ENCODE results near the gene USP6NL.

The USP6NL gene

GRCh38 chr10:11578802-11579255, 32.6 kb downstream of the USP6NL start:
- Histone ChIP-seq H3K4me1 (ENCODE audit: control insufficient read depth in 1 of 2, insufficient read depth in 2 of 2, low read length in 2 of 2) (no peaks in the 10 kb centered on the region), H3K36me3 (ENCODE audit: control insufficient read depth in 1 of 2, insufficient read depth in 2 of 2, low read length in 2 of 2) (no peaks in the 10 kb centered on the region), H3K4me3 (ENCODE audit: low read depth in 1 of 2, low read length in 2 of 2) (no peak overlapping the region), H3K27me3 (ENCODE audit: control insufficient read depth in 1 of 2, insufficient read depth in 2 of 2, low read length in 2 of 2) (no peaks in the 10 kb centered on the region), H3K27ac (ENCODE audit: low read depth, low read length) (no peak overlapping the region), H3K9ac (ENCODE audit: low read depth in 1 of 2, low read length in 2 of 2) (no peak overlapping the region), H3K9me3 (ENCODE audit: control insufficient read depth in 1 of 2, low read length in 2 of 2) (no peaks in the 10 kb centered on the region)

GRCh38 chr10:11576092-11576809, 35.2 kb downstream of the USP6NL start:
- Histone ChIP-seq H3K27ac (ENCODE audit: low read depth, low read length) (no peak overlapping the region), H3K27me3 (ENCODE audit: control insufficient read depth in 1 of 2, insufficient read depth in 2 of 2, low read length in 2 of 2) (no peaks in the 10 kb centered on the region), H3K36me3 (ENCODE audit: control insufficient read depth in 1 of 2, insufficient read depth in 2 of 2, low read length in 2 of 2) (no peaks in the 10 kb centered on the region), H3K9me3 (ENCODE audit: control insufficient read depth in 1 of 2, low read length in 2 of 2) (no peaks in the 10 kb centered on the region), H3K4me1 (ENCODE audit: control insufficient read depth in 1 of 2, insufficient read depth in 2 of 2, low read length in 2 of 2) (no peaks in the 10 kb centered on the region), H3K9ac (ENCODE audit: low read depth in 1 of 2, low read length in 2 of 2) (no peak overlapping the region), H3K4me3 (ENCODE audit: low read depth in 1 of 2, low read length in 2 of 2) (no peak overlapping the region)

- Histone ChIP-seq H3K9ac (ENCODE audit: low read depth in 1 of 2, low read length in 2 of 2) (no peak overlapping the region), H3K4me3 (ENCODE audit: low read depth in 1 of 2, low read length in 2 of 2) (no peak overlapping the region), H3K27ac (ENCODE audit: low read depth, low read length) (no peak overlapping the region), H3K36me3 (ENCODE audit: control insufficient read depth in 1 of 2, insufficient read depth in 2 of 2, low read length in 2 of 2) (no peaks in the 10 kb centered on the region), H3K27me3 (ENCODE audit: control insufficient read depth in 1 of 2, insufficient read depth in 2 of 2, low read length in 2 of 2) (no peaks in the 10 kb centered on the region), H3K4me1 (ENCODE audit: control insufficient read depth in 1 of 2, insufficient read depth in 2 of 2, low read length in 2 of 2) (no peaks in the 10 kb centered on the region), H3K9me3 (ENCODE audit: control insufficient read depth in 1 of 2, low read length in 2 of 2) (no peaks in the 10 kb centered on the region)
These were observed 38.0 kb downstream of the USP6NL start for GRCh38 chr10:11573497-11573896.

- Histone ChIP-seq H3K36me3 (ENCODE audit: control insufficient read depth in 1 of 2, insufficient read depth in 2 of 2, low read length in 2 of 2) (no peaks in the 10 kb centered on the region), H3K4me1 (ENCODE audit: control insufficient read depth in 1 of 2, insufficient read depth in 2 of 2, low read length in 2 of 2) (peaks cover 5 to 7% of the 10 kb centered on the region in 2 donors), H3K27me3 (ENCODE audit: control insufficient read depth in 1 of 2, insufficient read depth in 2 of 2, low read length in 2 of 2) (no peaks in the 10 kb centered on the region), H3K9ac (ENCODE audit: low read depth in 1 of 2, low read length in 2 of 2) (no peak overlapping the region), H3K9me3 (ENCODE audit: control insufficient read depth in 1 of 2, low read length in 2 of 2) (no peaks in the 10 kb centered on the region), H3K27ac (ENCODE audit: low read depth, low read length) (no peak overlapping the region), H3K4me3 (ENCODE audit: low read depth in 1 of 2, low read length in 2 of 2) (no peak overlapping the region)
These were observed 40.7 kb downstream of the USP6NL start for GRCh38 chr10:11570751-11571150.

- H3K9me3 ChIP-seq (ENCODE audit: control insufficient read depth in 1 of 2, low read length in 2 of 2): no peaks in the 10 kb centered on the region
- peaks cover 5 to 7% of the 10 kb centered on the region in 2 donors for H3K4me1 ChIP-seq (ENCODE audit: control insufficient read depth in 1 of 2, insufficient read depth in 2 of 2, low read length in 2 of 2)
- H3K27ac ChIP-seq (ENCODE audit: low read depth, low read length): no peak overlapping the region
- H3K9ac ChIP-seq (ENCODE audit: low read depth in 1 of 2, low read length in 2 of 2): no peak overlapping the region
- H3K4me3 ChIP-seq (ENCODE audit: low read depth in 1 of 2, low read length in 2 of 2): no peak overlapping the region
- no peaks in the 10 kb centered on the region for H3K36me3 ChIP-seq (ENCODE audit: control insufficient read depth in 1 of 2, insufficient read depth in 2 of 2, low read length in 2 of 2)
- H3K27me3 ChIP-seq (ENCODE audit: control insufficient read depth in 1 of 2, insufficient read depth in 2 of 2, low read length in 2 of 2): no peaks in the 10 kb centered on the region
These were observed 42.0 kb downstream of the USP6NL start for GRCh38 chr10:11569471-11569870.

- H3K36me3 ChIP-seq (ENCODE audit: control insufficient read depth in 1 of 2, insufficient read depth in 2 of 2, low read length in 2 of 2): no peaks in the 10 kb centered on the region
- no peak overlapping the region for H3K27ac ChIP-seq (ENCODE audit: low read depth, low read length)
- no peak overlapping the region for H3K9ac ChIP-seq (ENCODE audit: low read depth in 1 of 2, low read length in 2 of 2)
- H3K4me1 ChIP-seq (ENCODE audit: control insufficient read depth in 1 of 2, insufficient read depth in 2 of 2, low read length in 2 of 2): peaks cover 5 to 7% of the 10 kb centered on the region in 2 donors
- no peaks in the 10 kb centered on the region for H3K9me3 ChIP-seq (ENCODE audit: control insufficient read depth in 1 of 2, low read length in 2 of 2)
- no peak overlapping the region for H3K4me3 ChIP-seq (ENCODE audit: low read depth in 1 of 2, low read length in 2 of 2)
- no peaks in the 10 kb centered on the region for H3K27me3 ChIP-seq (ENCODE audit: control insufficient read depth in 1 of 2, insufficient read depth in 2 of 2, low read length in 2 of 2)
These were observed 42.9 kb downstream of the USP6NL start for GRCh38 chr10:11568578-11568977.

- peaks cover 8 to 16% of the 10 kb centered on the region in 2 donors for H3K4me1 ChIP-seq (ENCODE audit: control insufficient read depth in 1 of 2, insufficient read depth in 2 of 2, low read length in 2 of 2)
- H3K4me3 ChIP-seq (ENCODE audit: low read depth in 1 of 2, low read length in 2 of 2): no peak overlapping the region
These were observed 46.7 kb downstream of the USP6NL start for GRCh38 chr10:11564741-11565140.

GRCh38 chr10:11563936-11564335, 47.5 kb downstream of the USP6NL start:
- Histone ChIP-seq H3K9ac (ENCODE audit: low read depth in 1 of 2, low read length in 2 of 2) (no peak overlapping the region), H3K4me1 (ENCODE audit: control insufficient read depth in 1 of 2, insufficient read depth in 2 of 2, low read length in 2 of 2) (peaks cover 8 to 16% of the 10 kb centered on the region in 2 donors), H3K4me3 (ENCODE audit: low read depth in 1 of 2, low read length in 2 of 2) (no peak overlapping the region), H3K27ac (ENCODE audit: low read depth, low read length) (no peak overlapping the region), H3K9me3 (ENCODE audit: control insufficient read depth in 1 of 2, low read length in 2 of 2) (no peaks in the 10 kb centered on the region), H3K36me3 (ENCODE audit: control insufficient read depth in 1 of 2, insufficient read depth in 2 of 2, low read length in 2 of 2) (no peaks in the 10 kb centered on the region), H3K27me3 (ENCODE audit: control insufficient read depth in 1 of 2, insufficient read depth in 2 of 2, low read length in 2 of 2) (no peaks in the 10 kb centered on the region)

More at GRCh38 chr10:11564741-11565140, 46.7 kb downstream of the USP6NL start:
- Histone ChIP-seq H3K9ac (ENCODE audit: low read depth in 1 of 2, low read length in 2 of 2) (no peak overlapping the region), H3K9me3 (ENCODE audit: control insufficient read depth in 1 of 2, low read length in 2 of 2) (no peaks in the 10 kb centered on the region), H3K36me3 (ENCODE audit: control insufficient read depth in 1 of 2, insufficient read depth in 2 of 2, low read length in 2 of 2) (no peaks in the 10 kb centered on the region), H3K27ac (ENCODE audit: low read depth, low read length) (no peak overlapping the region), H3K27me3 (ENCODE audit: control insufficient read depth in 1 of 2, insufficient read depth in 2 of 2, low read length in 2 of 2) (no peaks in the 10 kb centered on the region)

- Histone ChIP-seq H3K27me3 (ENCODE audit: control insufficient read depth in 1 of 2, insufficient read depth in 2 of 2, low read length in 2 of 2) (no peaks in the 10 kb centered on the region), H3K36me3 (ENCODE audit: control insufficient read depth in 1 of 2, insufficient read depth in 2 of 2, low read length in 2 of 2) (no peaks in the 10 kb centered on the region), H3K4me1 (ENCODE audit: control insufficient read depth in 1 of 2, insufficient read depth in 2 of 2, low read length in 2 of 2) (peaks cover 8 to 16% of the 10 kb centered on the region in 2 donors)
These were observed 48.6 kb downstream of the USP6NL start for GRCh38 chr10:11562888-11563287.

GRCh38 chr10:11560076-11560709, 51.3 kb downstream of the USP6NL start:
- H3K4me3 ChIP-seq (ENCODE audit: low read depth in 1 of 2, low read length in 2 of 2): no peak overlapping the region
- no peaks in the 10 kb centered on the region for H3K27me3 ChIP-seq (ENCODE audit: control insufficient read depth in 1 of 2, insufficient read depth in 2 of 2, low read length in 2 of 2)
- no peak overlapping the region for H3K9ac ChIP-seq (ENCODE audit: low read depth in 1 of 2, low read length in 2 of 2)
- H3K9me3 ChIP-seq (ENCODE audit: control insufficient read depth in 1 of 2, low read length in 2 of 2): no peaks in the 10 kb centered on the region
- H3K36me3 ChIP-seq (ENCODE audit: control insufficient read depth in 1 of 2, insufficient read depth in 2 of 2, low read length in 2 of 2): no peaks in the 10 kb centered on the region
- H3K4me1 ChIP-seq (ENCODE audit: control insufficient read depth in 1 of 2, insufficient read depth in 2 of 2, low read length in 2 of 2): peaks cover 4 to 14% of the 10 kb centered on the region in 2 donors
- H3K27ac ChIP-seq (ENCODE audit: low read depth, low read length): no peak overlapping the region

More at GRCh38 chr10:11562888-11563287, 48.6 kb downstream of the USP6NL start:
- Histone ChIP-seq H3K9ac (ENCODE audit: low read depth in 1 of 2, low read length in 2 of 2) (no peak overlapping the region), H3K27ac (ENCODE audit: low read depth, low read length) (no peak overlapping the region), H3K9me3 (ENCODE audit: control insufficient read depth in 1 of 2, low read length in 2 of 2) (no peaks in the 10 kb centered on the region), H3K4me3 (ENCODE audit: low read depth in 1 of 2, low read length in 2 of 2) (no peak overlapping the region)
